Mesenchymal stem cell (in vitro differentiated cells and primary cell): ENCODE measurements around the gene TBCD.

Experiments
- DNase-seq: peaks from one replicate; pipeline ENCODE4 v3.0.0-alpha.2; 2013
- H2AFZ ChIP-seq: one replicate; pipeline ENCODE4 v1.6.1; 2013; ENCODE audit warnings: low read depth, mild to moderate bottlenecking, control low read depth, inconsistent platforms, low read length, moderate library complexity
- H2AK5ac ChIP-seq: 2 replicates; pipeline ENCODE4 v1.6.1; 2013; ENCODE audit warnings: low read length, moderate library complexity, mild to moderate bottlenecking, inconsistent platforms; ENCODE audit not compliant: severe bottlenecking
- H2BK120ac ChIP-seq: one replicate; pipeline ENCODE4 v1.6.1; 2013; ENCODE audit warnings: low read depth, mild to moderate bottlenecking, inconsistent platforms, low read length, moderate library complexity
- H2BK12ac ChIP-seq, 2 experiments: one replicate each; pipeline ENCODE4 v1.6.1; 2013; ENCODE audit warnings: inconsistent platforms in 2 of 2, low read length in 2 of 2, mild to moderate bottlenecking in 2 of 2, moderate library complexity in 2 of 2, control low read depth in 1 of 2
- H2BK15ac ChIP-seq: one replicate; pipeline ENCODE4 v1.6.1; 2013; ENCODE audit warnings: mild to moderate bottlenecking, low read depth, inconsistent platforms; ENCODE audit not compliant: poor library complexity, severe bottlenecking
- H2BK5ac ChIP-seq: 2 replicates; pipeline ENCODE4 v1.6.1; 2013; ENCODE audit warnings: low read depth, mild to moderate bottlenecking, low read length, control low read depth, inconsistent platforms; ENCODE audit not compliant: poor library complexity, severe bottlenecking
- H3K14ac ChIP-seq, 2 experiments: one replicate each; pipeline ENCODE4 v1.6.1; 2013; ENCODE audit warnings: inconsistent platforms in 2 of 2, low read length in 2 of 2, control low read depth in 1 of 2, mild to moderate bottlenecking in 1 of 2, moderate library complexity in 1 of 2
- H3K18ac ChIP-seq, 2 experiments: one replicate each; pipeline ENCODE4 v1.6.1; 2013; ENCODE audit warnings: inconsistent platforms in 2 of 2, low read length in 2 of 2, control low read depth in 1 of 2, low read depth in 1 of 2, mild to moderate bottlenecking in 1 of 2
- H3K23ac ChIP-seq, 2 experiments: one replicate each; pipeline ENCODE4 v1.6.1; 2013; ENCODE audit warnings: inconsistent platforms in 2 of 2, low read length in 2 of 2, mild to moderate bottlenecking in 2 of 2, moderate library complexity in 2 of 2, control low read depth in 1 of 2
- H3K27ac ChIP-seq: 2 replicates; pipeline ENCODE4 v1.5.1; 2013; ENCODE audit warnings: mild to moderate bottlenecking, moderate library complexity, low read length, control low read depth, inconsistent platforms; ENCODE audit not compliant: poor library complexity, severe bottlenecking
- H3K27me3 ChIP-seq, 2 experiments: 2 replicates each; pipeline versions ENCODE4 v1.6.1 to v1.7.0; 2013; ENCODE audit warnings: low read length in 2 of 2, mild to moderate bottlenecking in 2 of 2, moderate library complexity in 2 of 2, control low read depth in 1 of 2, inconsistent platforms in 1 of 2; ENCODE audit not compliant: control insufficient read depth in 1 of 2, insufficient read depth in 1 of 2
- H3K36me3 ChIP-seq, 2 experiments: 2 replicates each; pipeline versions ENCODE4 v1.6.1 to v1.7.0; 2013; ENCODE audit warnings: low read length in 2 of 2, control low read depth in 1 of 2, inconsistent platforms in 1 of 2, low read depth in 1 of 2, mild to moderate bottlenecking in 1 of 2; ENCODE audit not compliant: insufficient read depth in 2 of 2, control insufficient read depth in 1 of 2
- H3K4ac ChIP-seq, 2 experiments: one replicate each; pipeline ENCODE4 v1.6.1; 2013; ENCODE audit warnings: inconsistent platforms in 2 of 2, low read length in 2 of 2, mild to moderate bottlenecking in 2 of 2, moderate library complexity in 2 of 2, control low read depth in 1 of 2, low read depth in 1 of 2
- H3K4me1 ChIP-seq: 2 replicates; pipeline ENCODE4 v1.6.1; 2013; ENCODE audit warnings: low read depth, low read length, control low read depth; ENCODE audit not compliant: control insufficient read depth, insufficient read depth
- H3K4me2 ChIP-seq: 2 replicates; pipeline ENCODE4 v1.6.1; 2013; ENCODE audit warnings: low read length, mild to moderate bottlenecking, inconsistent platforms; ENCODE audit not compliant: poor library complexity, severe bottlenecking
- H3K4me3 ChIP-seq, 2 experiments: 2 replicates each; pipeline versions ENCODE4 v1.5.1 to v1.7.0; 2013; ENCODE audit warnings: low read length in 2 of 2, mild to moderate bottlenecking in 2 of 2, control low read depth in 1 of 2, low read depth in 1 of 2; ENCODE audit not compliant: insufficient read depth in 1 of 2
- H3K79me1 ChIP-seq: replicated peaks from 2 replicates; pipeline ENCODE4 v1.6.1; 2013; ENCODE audit warnings: mild to moderate bottlenecking, control low read depth, low read length, inconsistent platforms; ENCODE audit not compliant: poor library complexity, severe bottlenecking
- H3K9ac ChIP-seq: 2 replicates; pipeline ENCODE4 v1.7.0; 2013; ENCODE audit warnings: mild to moderate bottlenecking, low read length, moderate library complexity
- H3K9me3 ChIP-seq: 2 replicates; pipeline ENCODE4 v1.7.0; 2013; ENCODE audit warnings: mild to moderate bottlenecking, low read length; ENCODE audit not compliant: control insufficient read depth
- H4K8ac ChIP-seq: one replicate; pipeline ENCODE4 v1.6.1; 2013; ENCODE audit warnings: inconsistent platforms, mild to moderate bottlenecking, low read length, moderate library complexity
- H4K91ac ChIP-seq: one replicate; pipeline ENCODE4 v1.6.1; 2013; ENCODE audit warnings: mild to moderate bottlenecking, low read length, inconsistent platforms
- WGBS: methylation state at CpG from one replicate; pipeline ENCODE4 v1.1.7; 2013; ENCODE audit warnings: mixed read lengths; 5-methylcytosine and 5-hydroxymethylcytosine counted together

The TBCD gene

DNA sequence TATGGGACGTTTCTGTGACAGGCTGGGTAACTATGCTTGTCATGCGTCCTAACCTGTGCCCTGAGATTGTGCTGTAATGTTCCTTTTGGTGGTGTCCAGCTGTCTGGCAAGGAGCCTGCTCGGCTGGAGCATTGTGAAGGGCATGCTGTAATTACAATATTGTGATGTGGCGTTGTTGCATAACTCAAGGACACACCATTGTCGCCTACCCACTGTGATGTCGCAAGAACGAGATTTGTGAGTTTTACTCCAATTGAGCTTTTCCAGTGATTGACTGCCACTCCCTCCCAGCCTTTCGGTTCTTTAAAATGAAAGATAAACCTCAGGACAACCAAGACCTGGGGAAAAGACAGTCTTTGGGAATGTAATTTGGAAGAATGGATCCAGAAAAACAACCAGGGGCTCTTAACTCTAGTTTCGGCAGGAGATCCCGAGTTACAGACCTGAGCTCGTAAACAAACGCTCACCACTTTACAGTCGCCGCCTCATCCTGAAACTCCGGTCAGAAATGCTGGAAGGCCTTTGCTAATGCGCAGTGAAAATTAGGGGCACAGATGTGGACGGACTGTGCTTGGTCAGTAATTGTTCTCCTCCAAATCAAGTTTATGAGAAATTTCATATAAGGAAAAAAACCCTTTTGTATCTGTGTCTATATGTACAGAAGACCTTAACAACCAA is 86.7 kb downstream of the TBCD start:
- no peaks in the 10 kb centered on the region for H3K9me3 ChIP-seq
- no peak overlapping the region for H2BK15ac ChIP-seq
- H3K4me1 ChIP-seq = peaks cover 5% of the 10 kb centered on the region
- no peak overlapping the region for H4K91ac ChIP-seq
- no peak overlapping the region for H3K14ac ChIP-seq
- H2BK5ac ChIP-seq = no peak overlapping the region
- no peak overlapping the region for H3K4ac ChIP-seq
- no peak overlapping the region for H2AFZ ChIP-seq
- peaks cover 5% of the 10 kb centered on the region for H3K79me1 ChIP-seq
- no peak overlapping the region for H4K8ac ChIP-seq
- no peak overlapping the region for H2BK12ac ChIP-seq
- 84% methylated on average over 16 of the region's 17 CpGs for WGBS
- DNase-seq = peak; percentile 32
- no peak overlapping the region for H3K4me3 ChIP-seq
- H3K4me2 ChIP-seq = no peak overlapping the region
- no peak overlapping the region for H2BK120ac ChIP-seq
- no peaks in the 10 kb centered on the region for H3K27me3 ChIP-seq
- no peak overlapping the region for H3K23ac ChIP-seq
- no peak overlapping the region for H3K27ac ChIP-seq
- no peak overlapping the region for H3K9ac ChIP-seq
- no peak overlapping the region for H2AK5ac ChIP-seq
- peaks cover 0 to 15% of the 10 kb centered on the region in 2 experiments for H3K36me3 ChIP-seq
- H3K18ac ChIP-seq = no peak overlapping the region

DNA sequence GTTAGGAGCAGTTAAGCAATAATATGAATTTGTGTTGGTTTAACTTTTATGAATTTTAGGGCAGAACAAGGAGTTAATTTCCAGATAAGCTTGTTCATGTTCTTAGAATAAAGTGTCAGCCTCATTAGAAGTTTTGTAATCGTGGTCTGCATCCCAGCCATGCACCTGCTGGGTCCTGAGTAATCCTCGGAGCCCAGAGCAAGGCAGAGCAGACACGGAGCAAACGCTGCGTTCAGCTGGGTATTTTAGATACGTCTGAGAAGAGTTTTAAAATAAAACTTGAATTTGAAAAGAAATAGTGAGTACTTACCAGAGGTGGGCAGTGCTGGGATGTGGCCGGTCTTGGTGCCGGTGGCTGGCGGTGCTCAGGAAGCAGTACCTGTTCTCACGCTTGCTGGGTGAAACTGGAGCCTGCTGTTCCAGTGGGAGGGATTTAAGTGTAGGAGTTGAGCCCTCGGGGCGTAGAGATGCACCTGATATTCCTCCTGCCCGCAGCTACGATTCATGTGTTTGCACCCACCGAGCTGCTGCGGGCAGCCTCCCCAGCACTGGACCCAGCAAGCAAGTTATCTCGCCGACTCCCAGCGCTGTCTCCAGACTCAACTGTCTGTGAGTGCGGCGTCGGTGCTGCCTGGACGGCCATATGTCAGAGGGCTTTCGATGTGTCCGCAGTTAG is 87.9 kb downstream of the TBCD start, which contains the start of gene ZNF750:
ZNF750 (minus strand) TSS at position 406 of the 676 bp plus-strand sequence. CDS start 7,568 bp downstream, outside the sequence.
- no peak within 1 kb of the TSS for H3K4me2 ChIP-seq
- no peaks in the 10 kb centered on the region for H3K9me3 ChIP-seq
- H2BK5ac ChIP-seq = no peak within 1 kb of the TSS
- peak within 1 kb of the TSS in 1 of 2 experiments; percentile 30 for H2BK12ac ChIP-seq
- H2AK5ac ChIP-seq = no peak within 1 kb of the TSS
- no peak within 1 kb of the TSS for H2BK15ac ChIP-seq
- no peak within 1 kb of the TSS for H3K14ac ChIP-seq
- peaks cover 8% of the 10 kb centered on the region for H3K4me1 ChIP-seq
- H3K36me3 ChIP-seq = peaks cover 0 to 13% of the 10 kb centered on the region in 2 experiments
- no peak within 1 kb of the TSS for H2AFZ ChIP-seq
- no peak within 1 kb of the TSS for H3K23ac ChIP-seq
- DNase-seq = no peak
- H2BK120ac ChIP-seq = no peak within 1 kb of the TSS
- WGBS = 98% methylated on average over 25 of the region's 25 CpGs
- peak within 1 kb of the TSS in 1 of 2 experiments; percentile 26 for H3K4me3 ChIP-seq
- no peak within 1 kb of the TSS for H4K91ac ChIP-seq
- no peak within 1 kb of the TSS for H3K4ac ChIP-seq
- no peak within 1 kb of the TSS for H3K18ac ChIP-seq
- no peak within 1 kb of the TSS for H3K27ac ChIP-seq
- H3K9ac ChIP-seq = no peak within 1 kb of the TSS
- peaks cover 9% of the 10 kb centered on the region for H3K79me1 ChIP-seq
- H4K8ac ChIP-seq = no peak within 1 kb of the TSS
- no peaks in the 10 kb centered on the region for H3K27me3 ChIP-seq

DNA sequence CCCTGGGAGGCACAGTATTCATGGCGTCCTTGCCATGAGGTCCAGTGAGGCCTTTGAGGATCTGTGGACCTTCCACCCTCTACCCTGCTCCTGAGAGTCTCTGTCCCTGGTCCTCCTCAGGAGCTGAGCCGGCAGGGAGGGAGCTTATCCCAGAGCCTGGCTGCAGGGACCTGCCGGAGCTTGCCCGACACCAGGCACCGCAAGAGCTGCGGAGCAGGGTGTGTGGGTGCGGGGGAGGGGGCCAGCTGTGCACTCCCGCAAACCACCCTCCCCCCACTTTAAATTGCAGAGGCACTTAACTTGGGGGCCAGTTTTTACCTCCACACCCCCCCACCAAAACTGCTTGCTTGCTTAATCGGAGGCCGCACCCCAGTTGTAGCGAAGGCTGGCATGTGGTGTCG is 88.6 kb downstream of the TBCD start:
- no peak overlapping the region for H2AK5ac ChIP-seq
- no peak overlapping the region for H3K4me2 ChIP-seq
- H3K14ac ChIP-seq = no peak overlapping the region
- DNase-seq = no peak
- no peak overlapping the region for H2AFZ ChIP-seq
- no peak overlapping the region for H4K91ac ChIP-seq
- H3K27ac ChIP-seq = no peak overlapping the region
- no peaks in the 10 kb centered on the region for H3K27me3 ChIP-seq
- peaks cover 9% of the 10 kb centered on the region for H3K79me1 ChIP-seq
- peak overlapping the region in 1 of 2 experiments; percentile 30 for H2BK12ac ChIP-seq
- no peak overlapping the region for H4K8ac ChIP-seq
- 99% methylated on average over 5 of the region's 12 CpGs for WGBS
- H3K23ac ChIP-seq = no peak overlapping the region
- no peak overlapping the region for H3K9ac ChIP-seq
- H2BK5ac ChIP-seq = no peak overlapping the region
- H3K4me3 ChIP-seq = no peak overlapping the region
- no peak overlapping the region for H2BK15ac ChIP-seq
- H3K36me3 ChIP-seq = peaks cover 0 to 15% of the 10 kb centered on the region in 2 experiments
- no peak overlapping the region for H2BK120ac ChIP-seq
- H3K4me1 ChIP-seq = peaks cover 8% of the 10 kb centered on the region
- no peak overlapping the region for H3K18ac ChIP-seq
- no peak overlapping the region for H3K4ac ChIP-seq
- H3K9me3 ChIP-seq = no peaks in the 10 kb centered on the region

DNA sequence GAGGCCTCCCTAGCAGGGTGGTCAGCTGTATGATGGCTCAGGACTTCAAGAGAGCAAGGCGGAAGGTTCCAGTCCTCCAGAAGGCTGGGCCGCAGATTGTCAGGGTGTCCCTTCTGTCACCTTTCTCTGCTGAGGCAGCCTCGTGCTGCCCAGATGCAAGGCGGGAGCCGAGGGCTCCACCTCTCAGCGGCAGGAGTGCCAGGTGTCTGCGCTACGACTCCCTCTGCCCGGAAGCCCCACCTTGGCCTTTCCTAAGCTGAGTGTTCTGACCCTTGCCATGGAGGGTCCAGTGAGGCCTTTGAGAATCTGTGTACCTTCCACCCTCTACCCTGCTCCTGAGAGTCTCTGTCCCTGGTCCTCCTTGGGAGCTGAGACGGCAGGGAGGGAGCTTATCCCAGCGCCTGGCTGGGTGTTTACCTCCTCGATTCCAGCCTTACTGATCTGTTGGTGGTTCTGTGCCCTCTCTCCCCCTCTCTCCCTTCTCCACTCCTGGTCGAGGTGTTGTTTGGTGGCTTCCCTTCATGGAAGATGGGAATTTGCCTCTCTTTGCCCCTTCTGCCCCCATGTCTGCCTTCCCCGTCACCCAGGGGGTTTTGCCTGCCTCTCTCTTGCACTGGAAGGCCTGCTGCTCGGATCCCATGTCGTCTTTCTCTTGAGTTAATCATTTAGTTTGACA is 90.2 kb downstream of the TBCD start:
- Histone ChIP-seq H3K27me3 (no peaks in the 10 kb centered on the region), H3K27ac (no peak overlapping the region), H3K18ac (no peak overlapping the region), H3K79me1 (peaks cover 9% of the 10 kb centered on the region), H3K9me3 (no peaks in the 10 kb centered on the region), H3K36me3 (peaks cover 0 to 27% of the 10 kb centered on the region in 2 experiments), H2BK5ac (no peak overlapping the region), H2BK12ac (no peak overlapping the region), H4K8ac (no peak overlapping the region), H3K14ac (no peak overlapping the region), H3K4me2 (no peak overlapping the region), H3K4ac (no peak overlapping the region), H2BK120ac (no peak overlapping the region), H4K91ac (no peak overlapping the region), H3K4me3 (no peak overlapping the region), H2AK5ac (no peak overlapping the region), H2BK15ac (no peak overlapping the region), H3K9ac (no peak overlapping the region), H3K4me1 (peaks cover 6% of the 10 kb centered on the region), H2AFZ (no peak overlapping the region), H3K23ac (no peak overlapping the region)
- DNase-seq = no peak
- 93% methylated on average over 16 of the region's 16 CpGs for WGBS
